GM06990 (cell line): ENCODE results near the gene B4GALT5.
"Not testable (repeated sequence)": the region's sequence is repeated elsewhere in the genome, so short reads cannot be mapped to it uniquely, and the experiment has no call there.

ENCODE experiments used
- DNase-seq: peaks from one replicate; pipeline ENCODE4 v3.0.0-alpha.2; 2011; ENCODE audit not compliant: insufficient read length; ENCODE audit errors: extremely low read depth
- H3K27me3 ChIP-seq: replicated peaks from 2 replicates; pipeline ENCODE4 v1.6.0; 2011; ENCODE audit warnings: low read length; ENCODE audit not compliant: control insufficient read depth, insufficient read depth
- H3K36me3 ChIP-seq: 2 replicates; pipeline ENCODE4 v1.5.1; 2011; ENCODE audit warnings: low read length; ENCODE audit not compliant: control insufficient read depth, insufficient read depth
- H3K4me3 ChIP-seq: replicated peaks from 2 replicates; pipeline ENCODE4 v1.5.1; 2011; ENCODE audit warnings: low read depth, mild to moderate bottlenecking, control low read depth, low read length
- CTCF ChIP-seq: IDR thresholded peaks from 2 replicates; pipeline ENCODE4 v1.5.1; 2011; ENCODE audit warnings: low read length, control low read depth, mild to moderate bottlenecking, inconsistent platforms; ENCODE audit not compliant: insufficient read depth, poor library complexity, severe bottlenecking

B4GALT5 gene

DNA sequence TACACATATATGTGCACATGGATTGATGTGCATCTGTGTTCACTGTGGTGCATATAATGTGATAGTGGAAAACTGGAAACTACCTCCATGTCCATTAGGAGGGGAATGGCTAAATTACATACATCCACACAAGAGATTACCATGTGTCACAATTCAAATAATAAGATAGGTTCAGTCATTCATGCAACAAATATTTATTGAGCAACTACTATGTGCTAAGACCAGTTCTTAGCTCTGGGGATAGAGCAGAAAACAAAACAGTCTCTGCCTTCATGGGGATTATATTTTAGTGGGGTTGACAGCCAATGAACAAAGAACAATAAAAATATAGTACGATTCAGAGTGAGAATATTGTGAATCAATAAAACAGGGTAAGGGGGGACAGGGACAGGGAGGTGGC is 84.1 kb downstream of the B4GALT5 start:
- Histone ChIP-seq H3K36me3 (no peaks in the 10 kb centered on the region), H3K27me3 (no peaks in the 10 kb centered on the region), H3K4me3 (no peak overlapping the region)
- no peak for DNase-seq
- no peak for TF ChIP-seq CTCF

DNA sequence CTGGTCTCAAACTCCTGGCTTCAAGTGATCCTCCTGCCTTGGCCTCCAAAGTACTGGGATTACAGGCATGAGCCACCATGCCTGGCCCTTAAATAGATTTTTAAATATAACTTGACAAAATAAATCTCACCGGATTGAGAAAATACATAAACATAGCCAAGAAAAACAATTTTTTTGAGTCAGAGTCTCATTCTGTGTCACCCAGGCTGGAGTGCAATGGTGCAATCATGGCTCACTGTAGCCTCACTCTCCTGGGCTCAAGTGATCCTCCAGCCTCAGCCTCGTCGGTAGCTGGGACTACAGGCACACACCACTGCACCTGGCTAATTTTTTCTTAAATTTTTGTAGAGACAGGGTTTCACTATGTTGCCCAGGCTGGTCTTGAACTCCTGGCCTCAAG is 85.4 kb downstream of the B4GALT5 start:
- not testable (repeated sequence) for H3K36me3 ChIP-seq, DNase-seq, H3K27me3 ChIP-seq, H3K4me3 ChIP-seq

DNA sequence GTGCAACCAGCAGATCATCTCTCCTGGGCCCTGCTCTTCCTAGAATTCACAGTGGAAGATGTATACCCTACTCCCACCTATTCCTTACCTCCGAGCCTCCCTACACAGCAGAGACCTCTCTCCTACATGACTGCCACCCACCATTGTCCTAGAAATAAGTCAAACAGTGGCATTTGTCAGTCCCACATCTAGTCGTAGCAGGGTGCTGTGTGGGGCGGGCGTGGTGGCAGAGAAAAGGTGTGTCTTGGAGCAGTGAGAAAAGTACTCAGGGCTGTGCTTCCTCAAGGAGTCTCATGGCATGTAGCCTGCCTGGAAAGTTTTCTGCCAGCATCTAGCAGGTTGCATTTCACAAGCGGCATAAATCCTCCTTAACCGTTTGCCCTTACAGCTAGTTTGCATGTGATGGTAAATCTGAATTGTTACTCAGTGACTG is 86.3 kb downstream of the B4GALT5 start:
- no peak for DNase-seq
- TF ChIP-seq CTCF = no peak
- Histone ChIP-seq H3K36me3 (no peaks in the 10 kb centered on the region), H3K4me3 (no peak overlapping the region), H3K27me3 (no peaks in the 10 kb centered on the region)

DNA sequence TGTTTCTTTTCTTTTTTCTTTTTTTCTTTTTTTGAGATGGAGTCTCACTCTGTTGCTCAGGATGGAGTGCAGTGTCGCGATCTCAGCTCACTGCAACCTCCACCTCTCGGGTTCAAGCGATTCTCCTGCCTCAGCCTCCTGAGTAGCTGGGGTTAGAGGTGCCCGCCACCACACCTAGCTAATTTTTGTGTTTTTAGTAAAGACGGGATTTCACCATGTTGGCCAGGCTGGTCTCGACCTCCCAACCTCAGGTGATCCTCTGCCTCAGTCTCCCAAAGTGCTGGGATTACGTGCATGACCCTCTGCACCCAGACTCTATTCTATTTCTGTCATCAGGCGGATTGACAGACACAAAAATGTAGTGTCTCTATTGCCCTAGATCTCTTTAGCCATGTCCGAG is 88.7 kb downstream of the B4GALT5 start:
- H3K36me3 ChIP-seq, H3K27me3 ChIP-seq, DNase-seq, H3K4me3 ChIP-seq: not testable (repeated sequence)

DNA sequence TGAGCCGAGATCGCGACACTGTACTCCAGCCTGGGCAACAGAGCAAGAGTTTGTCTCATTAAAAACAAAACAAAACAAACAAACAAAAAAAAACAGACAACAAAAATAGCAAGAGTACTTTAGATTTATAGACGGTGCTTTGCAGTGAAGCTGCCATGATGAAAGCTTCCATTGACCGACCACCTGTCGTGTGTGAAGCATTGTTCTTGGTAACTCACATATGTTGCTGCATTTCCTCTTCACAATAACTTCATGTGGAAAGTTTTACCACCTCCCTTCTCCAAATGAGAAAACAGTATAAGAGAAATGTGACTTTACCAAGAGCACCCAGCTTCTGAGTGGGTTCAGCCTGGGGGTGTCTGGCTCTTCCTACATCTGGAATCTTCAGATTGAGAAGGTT is 89.4 kb downstream of the B4GALT5 start:
- no peaks in the 10 kb centered on the region for H3K36me3 ChIP-seq
- no peak overlapping the region for H3K4me3 ChIP-seq
- TF ChIP-seq CTCF = no peak
- no peak for DNase-seq
- H3K27me3 ChIP-seq = no peaks in the 10 kb centered on the region

GRCh38 chr20:49622243-49622642 is 91.4 kb downstream of the B4GALT5 start:
- Histone ChIP-seq H3K27me3 (no peaks in the 10 kb centered on the region), H3K36me3 (no peaks in the 10 kb centered on the region), H3K4me3 (no peak overlapping the region)
- no peak for TF ChIP-seq CTCF
- no peak for DNase-seq
